NB4 (cell line): ENCODE results near the gene CADM3.

ENCODE experiments used
- MYC ChIP-seq: IDR thresholded peaks from 2 replicates; pipeline ENCODE4 v1.6.1; 2011; ENCODE audit warnings: low read depth, low read length
- POLR2A ChIP-seq: IDR thresholded peaks from 2 replicates; pipeline ENCODE4 v1.6.1; 2011; ENCODE audit warnings: mild to moderate bottlenecking; ENCODE audit not compliant: insufficient read length; ENCODE audit errors: extremely low read depth
- TF ChIP-seq, protein P1 (sequence below): IDR thresholded peaks from one replicate; pipeline ENCODE4 v1.5.1; 2012; ENCODE audit warnings: low read depth, low read length

DNA sequence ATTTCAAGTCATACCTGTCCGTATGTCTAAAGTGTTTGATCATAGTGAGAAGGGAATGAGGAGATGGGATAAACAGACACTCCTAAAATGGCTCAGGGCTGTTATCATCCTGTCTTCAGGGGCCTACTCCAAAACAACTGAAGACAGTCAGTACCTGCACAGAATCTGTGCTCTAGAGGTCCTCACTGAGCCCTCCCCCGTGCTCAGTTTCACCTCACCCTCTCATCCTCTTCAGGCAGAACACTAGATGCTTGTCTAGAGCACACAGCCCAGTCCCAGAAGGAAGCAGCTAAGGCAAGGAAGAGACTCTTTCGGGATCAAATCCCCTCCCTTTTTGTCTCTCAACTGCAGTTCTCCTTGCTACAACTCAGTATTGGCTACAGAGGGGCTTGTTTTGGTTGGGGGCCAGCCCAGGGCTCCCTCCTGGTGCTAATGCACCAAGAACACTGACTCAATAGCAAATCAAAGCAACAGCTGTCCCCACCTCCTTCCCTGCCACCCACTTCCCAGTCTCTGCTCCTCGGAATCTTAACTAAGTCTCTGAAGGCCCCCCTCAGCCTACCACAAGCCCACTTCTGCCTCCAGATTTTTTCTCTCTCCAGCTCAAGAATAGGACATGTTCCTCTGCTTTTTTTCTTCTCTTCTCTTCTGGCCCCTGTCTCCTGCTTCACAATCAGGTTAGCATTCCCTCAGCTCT, 10.1 kb downstream of the CADM3 start:
- TF ChIP-seq MYC (no peak), POLR2A (no peak)
- TF ChIP-seq, protein P1, sequence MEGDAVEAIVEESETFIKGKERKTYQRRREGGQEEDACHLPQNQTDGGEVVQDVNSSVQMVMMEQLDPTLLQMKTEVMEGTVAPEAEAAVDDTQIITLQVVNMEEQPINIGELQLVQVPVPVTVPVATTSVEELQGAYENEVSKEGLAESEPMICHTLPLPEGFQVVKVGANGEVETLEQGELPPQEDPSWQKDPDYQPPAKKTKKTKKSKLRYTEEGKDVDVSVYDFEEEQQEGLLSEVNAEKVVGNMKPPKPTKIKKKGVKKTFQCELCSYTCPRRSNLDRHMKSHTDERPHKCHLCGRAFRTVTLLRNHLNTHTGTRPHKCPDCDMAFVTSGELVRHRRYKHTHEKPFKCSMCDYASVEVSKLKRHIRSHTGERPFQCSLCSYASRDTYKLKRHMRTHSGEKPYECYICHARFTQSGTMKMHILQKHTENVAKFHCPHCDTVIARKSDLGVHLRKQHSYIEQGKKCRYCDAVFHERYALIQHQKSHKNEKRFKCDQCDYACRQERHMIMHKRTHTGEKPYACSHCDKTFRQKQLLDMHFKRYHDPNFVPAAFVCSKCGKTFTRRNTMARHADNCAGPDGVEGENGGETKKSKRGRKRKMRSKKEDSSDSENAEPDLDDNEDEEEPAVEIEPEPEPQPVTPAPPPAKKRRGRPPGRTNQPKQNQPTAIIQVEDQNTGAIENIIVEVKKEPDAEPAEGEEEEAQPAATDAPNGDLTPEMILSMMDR, result no peak
